ENCODE results near the gene NELL2.
"Not testable (repeated sequence)": the region's sequence is repeated elsewhere in the genome, so short reads cannot be mapped to it uniquely, and the experiment has no call there.

The NELL2 gene

GRCh38 chr12:44708218-44708617 is 167.9 kb downstream of the NELL2 start:
- DNase-seq (ENCODE audit: low read depth): no peak
- TF ChIP-seq CTCF (IDR thresholded peaks at IDR 0.05; ENCODE audit: low read length, missing control alignments): no peak
- H3K4me3 ChIP-seq (replicated peaks; ENCODE audit: low read depth, low read length): no peak overlapping the region

GRCh38 chr12:44703182-44703910 is 172.8 kb downstream of the NELL2 start:
- H3K4me3 ChIP-seq (replicated peaks; ENCODE audit: low read depth, low read length): no peak overlapping the region
- TF ChIP-seq CTCF (IDR thresholded peaks at IDR 0.05; ENCODE audit: low read length, missing control alignments): no peak
- no peak for DNase-seq (ENCODE audit: low read depth)

GRCh38 chr12:44697511-44697910 is 178.6 kb downstream of the NELL2 start:
- H3K4me3 ChIP-seq (replicated peaks; ENCODE audit: low read depth, low read length): no peak overlapping the region
- no peak for TF ChIP-seq CTCF (IDR thresholded peaks at IDR 0.05; ENCODE audit: low read length, missing control alignments)
- DNase-seq (ENCODE audit: low read depth): no peak

- no peak for DNase-seq (ENCODE audit: low read depth)
Measured at GRCh38 chr12:44696542-44696941, 179.6 kb downstream of the NELL2 start.

GRCh38 chr12:44694017-44694416 is 182.1 kb downstream of the NELL2 start:
- DNase-seq (ENCODE audit: low read depth): no peak
- TF ChIP-seq CTCF (IDR thresholded peaks at IDR 0.05; ENCODE audit: low read length, missing control alignments): no peak
- H3K4me3 ChIP-seq (replicated peaks; ENCODE audit: low read depth, low read length): no peak overlapping the region

More at GRCh38 chr12:44696542-44696941, 179.6 kb downstream of the NELL2 start:
- H3K4me3 ChIP-seq (replicated peaks; ENCODE audit: low read depth, low read length): no peak overlapping the region
- TF ChIP-seq CTCF (IDR thresholded peaks at IDR 0.05; ENCODE audit: low read length, missing control alignments): no peak

GRCh38 chr12:44689587-44689986 is 186.5 kb downstream of the NELL2 start:
- DNase-seq (ENCODE audit: low read depth): no peak
- no peak for TF ChIP-seq CTCF (IDR thresholded peaks at IDR 0.05; ENCODE audit: low read length, missing control alignments)
- no peak overlapping the region for H3K4me3 ChIP-seq (replicated peaks; ENCODE audit: low read depth, low read length)

GRCh38 chr12:44686821-44687432 is 189.2 kb downstream of the NELL2 start:
- not testable (repeated sequence) for H3K4me3 ChIP-seq (replicated peaks; ENCODE audit: low read depth, low read length); DNase-seq (ENCODE audit: low read depth)
